GM12872 (cell line): ENCODE measurements around the gene GJC2.

Experiments used
- CTCF ChIP-seq: IDR thresholded peaks from 3 replicates; pipeline ENCODE4 v1.5.1; 2011; ENCODE audit warnings: low read depth, mild to moderate bottlenecking, low read length, moderate library complexity; ENCODE audit not compliant: insufficient read depth

GJC2 gene

GRCh38 chr1:228180271-228180958 lies 30.7 kb downstream of the GJC2 start:
- TF ChIP-seq CTCF: peak; percentile 52

GRCh38 chr1:228180959-228181644 lies 31.4 kb downstream of the GJC2 start:
- TF ChIP-seq CTCF: no peak

- TF ChIP-seq CTCF: no peak
These were observed 31.9 kb downstream of the GJC2 start for GRCh38 chr1:228181645-228182034.

- no peak for TF ChIP-seq CTCF
These were observed 32.7 kb downstream of the GJC2 start for GRCh38 chr1:228182296-228183030.

- no peak for TF ChIP-seq CTCF
These were observed 34.4 kb downstream of the GJC2 start for GRCh38 chr1:228184152-228184551.

- no peak for TF ChIP-seq CTCF
These were observed 35.9 kb downstream of the GJC2 start for GRCh38 chr1:228185641-228185965.

- TF ChIP-seq CTCF: no peak
These were observed 40.5 kb downstream of the GJC2 start for GRCh38 chr1:228190182-228190581.
